ENCODE measurements around the gene ADCY5.

GRCh38 chr3:123370819-123371218 lies 78.1 kb downstream of the ADCY5 start:
- TF ChIP-seq POLR2A (IDR thresholded peaks at IDR 0.05) (no peak), CTCF (IDR thresholded peaks at IDR 0.05) (no peak), EP300 (IDR thresholded peaks at IDR 0.05) (no peak)
